Stimulated activated naive CD4-positive, alpha-beta T cell treated with Interleukin-2 at 50 U/mL for 16 hours (primary cell): ENCODE results near the gene SMARCAL1.
"Not testable (repeated sequence)": the region's sequence is repeated elsewhere in the genome, so short reads cannot be mapped to it uniquely, and the experiment has no call there.

Experiments used
- DNase-seq: peaks from one replicate; lab custom pipeline; 2025; lab: John Stamatoyannopoulos, UW

SMARCAL1 gene

GRCh38 chr2:216412022-216412999, at the start of gene SMARCAL1:
SMARCAL1 (plus strand) TSS chr2:216412484; CDS start chr2:216414705, 2,221 bp downstream.
- peak; percentile 98 for DNase-seq

- DNase-seq = no peak
Measured at GRCh38 chr2:216362730-216363129, 49.6 kb upstream of the SMARCAL1 start.

GRCh38 chr2:216363221-216363620, 49.1 kb upstream of the SMARCAL1 start:
- no peak for DNase-seq

GRCh38 chr2:216365518-216365917, 46.8 kb upstream of the SMARCAL1 start:
- no peak for DNase-seq

- DNase-seq = no peak
Measured at GRCh38 chr2:216366777-216367471, 45.4 kb upstream of the SMARCAL1 start.

- no peak for DNase-seq
Measured at GRCh38 chr2:216369821-216370220, 42.5 kb upstream of the SMARCAL1 start.

- DNase-seq = no peak
Measured at GRCh38 chr2:216370961-216371712, 41.1 kb upstream of the SMARCAL1 start.

- DNase-seq = peak; percentile 31
Measured at GRCh38 chr2:216371721-216372702, 40.3 kb upstream of the SMARCAL1 start, which contains the start of gene MARCHF4. MARCHF4 (minus strand) TSS chr2:216372483; CDS start chr2:216370260, 2,223 bp downstream.

GRCh38 chr2:216372761-216373291, 39.5 kb upstream of the SMARCAL1 start:
- no peak for DNase-seq

- no peak for DNase-seq
Measured at GRCh38 chr2:216373896-216374295, 38.4 kb upstream of the SMARCAL1 start.

- no peak for DNase-seq
Measured at GRCh38 chr2:216375286-216375685, 37.0 kb upstream of the SMARCAL1 start.

GRCh38 chr2:216379977-216380376, 32.3 kb upstream of the SMARCAL1 start:
- no peak for DNase-seq

- DNase-seq = not testable (repeated sequence)
Measured at GRCh38 chr2:216384409-216384808, 27.9 kb upstream of the SMARCAL1 start.

GRCh38 chr2:216385478-216385877, 26.8 kb upstream of the SMARCAL1 start:
- no peak for DNase-seq

GRCh38 chr2:216387262-216387661, 25.0 kb upstream of the SMARCAL1 start:
- DNase-seq = no peak

GRCh38 chr2:216388046-216388884, 24.0 kb upstream of the SMARCAL1 start:
- DNase-seq = no peak

GRCh38 chr2:216389570-216389969, 22.7 kb upstream of the SMARCAL1 start:
- DNase-seq = no peak

GRCh38 chr2:216391401-216391800, 20.9 kb upstream of the SMARCAL1 start:
- no peak for DNase-seq

GRCh38 chr2:216392018-216392562, 20.2 kb upstream of the SMARCAL1 start:
- DNase-seq = no peak
